ENCODE data around the gene SLC29A2.

The SLC29A2 gene

DNA sequence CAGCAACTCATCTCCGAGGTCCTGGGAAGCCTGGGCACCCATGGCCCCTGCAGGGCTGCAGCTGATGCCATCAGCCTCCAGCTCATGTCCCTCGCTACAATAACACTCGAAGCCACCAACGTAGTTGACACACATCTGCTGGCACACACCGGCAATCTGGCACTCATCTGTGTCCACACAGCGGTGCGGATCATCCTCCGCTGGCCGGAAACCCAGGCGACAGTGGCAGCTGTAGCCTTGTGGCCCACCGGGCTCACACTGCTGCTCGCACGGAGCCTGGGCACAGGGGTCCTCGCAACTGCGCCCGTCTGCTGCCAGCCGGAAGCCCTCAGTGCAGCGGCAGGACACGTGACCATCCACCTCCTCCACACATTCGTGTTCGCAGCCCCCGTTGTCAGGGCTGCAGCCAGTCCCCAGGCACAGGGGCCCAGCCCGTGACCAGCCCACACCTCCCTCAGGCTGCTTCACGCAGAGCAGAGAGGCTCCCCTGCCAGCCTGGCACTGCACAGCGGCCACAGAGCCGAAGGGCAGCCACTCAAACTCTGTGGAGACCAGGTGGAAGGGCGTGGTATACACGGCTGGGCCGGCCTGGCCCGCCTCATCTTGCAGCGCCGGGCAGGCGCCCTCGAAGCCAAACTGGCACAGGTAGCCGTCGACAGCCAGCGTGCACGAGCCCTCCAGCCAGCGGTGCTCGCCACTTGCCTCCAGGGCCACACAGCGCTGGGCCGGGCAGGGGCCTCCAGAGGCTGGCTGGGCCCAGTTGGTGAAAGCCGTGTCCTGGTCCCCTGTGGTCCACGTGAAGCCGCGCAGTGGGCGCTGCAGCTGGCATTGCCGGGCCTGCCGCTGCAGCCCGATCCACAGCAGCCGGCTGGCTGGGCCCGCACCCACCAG lies 55.4 kb downstream of the SLC29A2 start:
- no peak for DNase-seq

GRCh38 chr11:66315498-66315885 lies 56.1 kb downstream of the SLC29A2 start:
- no peak for DNase-seq

DNA sequence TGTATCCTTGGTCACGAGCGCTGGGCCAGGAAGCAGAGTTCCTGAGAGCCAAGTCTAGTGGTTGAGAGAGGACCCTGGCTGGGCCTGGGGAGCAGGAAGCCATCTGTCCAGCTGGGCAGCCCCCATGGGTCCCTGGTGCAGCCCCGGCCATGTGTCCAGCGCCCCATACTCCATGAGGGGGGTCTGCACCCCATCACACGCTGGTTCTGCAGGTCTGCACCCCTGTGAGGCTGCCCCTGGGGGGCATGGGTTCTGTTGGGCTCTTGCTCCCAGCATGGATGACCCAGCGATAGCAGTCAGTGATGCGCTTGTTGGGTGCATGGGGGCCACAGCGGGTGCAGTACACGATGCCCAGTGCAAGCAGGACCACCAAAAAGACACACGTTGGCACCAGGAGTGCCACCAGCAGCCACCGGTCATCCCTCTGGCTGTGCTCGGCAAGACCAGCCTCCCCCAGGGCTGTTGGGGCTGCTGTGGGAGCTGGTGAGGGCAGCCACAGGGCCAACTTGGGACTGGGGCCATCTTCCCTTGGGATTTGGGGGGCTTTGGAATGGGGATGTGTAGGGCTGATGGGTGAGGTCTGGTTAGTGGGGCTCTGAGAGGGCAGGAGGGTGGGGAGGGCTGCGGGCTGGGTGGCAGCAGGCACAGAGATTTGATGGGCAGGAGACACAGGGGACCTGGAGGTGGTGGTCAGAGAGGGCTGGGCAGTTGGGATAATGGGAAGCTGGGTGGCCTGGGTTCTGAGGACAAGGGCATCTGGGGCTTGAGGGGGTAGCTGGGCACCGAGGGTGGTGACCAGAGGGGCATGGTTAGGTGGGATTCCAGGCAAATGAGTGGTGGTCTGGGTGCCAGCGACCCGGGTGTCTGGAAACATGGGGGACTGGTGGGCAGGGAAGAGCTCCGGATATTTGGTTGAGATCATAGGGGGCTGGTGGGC lies 56.7 kb downstream of the SLC29A2 start:
- no peak for DNase-seq

- DNase-seq = no peak
Observed at GRCh38 chr11:66314186-66314501, 57.4 kb downstream of the SLC29A2 start.

GRCh38 chr11:66313321-66314185 lies 58.0 kb downstream of the SLC29A2 start:
- DNase-seq = no peak

GRCh38 chr11:66312549-66313320 lies 58.8 kb downstream of the SLC29A2 start:
- peak; percentile 99 for DNase-seq
